Endothelial cell of umbilical vein (primary cell): Measurements from ENCODE around the gene RLN3. TPM values are rescaled to one million over a fixed set of nuclear protein-coding genes. Genes with fewer than 3 reads are reported as not detected.

Experiments used
- BruUV-seq: library from RNA; stranded (reverse); fragments of 400-500 nt; replicated peaks from 2 replicates; lab custom pipeline; 2021; lab: Mats Ljungman, UMichigan
- CTCF ChIA-PET: fragments of 300-600, 350-600 bp; sonication (Branson Sonifier 250); formaldehyde crosslinking; loops from one replicate; lab custom pipeline; 2021; ENCODE audit warnings: antibody characterized with exemption, inconsistent platforms; lab: Charles Lee
- POLR2A ChIA-PET: fragments of 300-600, 350-600 bp; sonication (Branson Sonifier 250); formaldehyde crosslinking; loops from one replicate; lab custom pipeline; 2021; ENCODE audit warnings: antibody characterized with exemption, inconsistent platforms; lab: Charles Lee
- DNase-seq: peaks from one replicate; pipeline ENCODE4 v3.0.0-alpha.2; 2011; ENCODE audit warnings: low read depth, low spot score
- FAIRE-seq: peaks from 2 replicates; lab custom pipeline; 2011; peaks lifted over from hg19 to GRCh38; lab: Jason Lieb, UNC
- H2AFZ ChIP-seq: 2 replicates; pipeline ENCODE4 v1.6.0; 2012; ENCODE audit warnings: low read depth, low read length, control low read depth, inconsistent platforms
- H3K27ac ChIP-seq: 2 replicates; pipeline ENCODE4 v1.5.1; 2011; ENCODE audit warnings: low read depth, mild to moderate bottlenecking, control low read depth, low read length, moderate library complexity; ENCODE audit not compliant: insufficient read depth
- H3K27me3 ChIP-seq, 2 experiments: 2 replicates each; pipeline versions ENCODE4 v1.6.0 to v1.6.1; 2011; ENCODE audit warnings: low read length in 2 of 2, mixed read lengths in 1 of 2; ENCODE audit not compliant: control insufficient read depth in 2 of 2, insufficient read depth in 2 of 2
- H3K36me3 ChIP-seq, 2 experiments: 2 replicates in 1 of 2; 3 replicates in 1 of 2; pipeline ENCODE4 v1.5.1; 2011; ENCODE audit warnings: low read length in 2 of 2, mild to moderate bottlenecking in 1 of 2, moderate library complexity in 1 of 2; ENCODE audit not compliant: control insufficient read depth in 2 of 2, insufficient read depth in 2 of 2; ENCODE audit errors: extremely low read depth in 1 of 2
- H3K4me1 ChIP-seq: 3 replicates; pipeline ENCODE4 v1.5.1; 2011; ENCODE audit warnings: mild to moderate bottlenecking, low read length; ENCODE audit not compliant: control insufficient read depth, insufficient read depth; ENCODE audit errors: extremely low read depth
- H3K4me2 ChIP-seq: 2 replicates; pipeline ENCODE4 v1.6.1; 2011; ENCODE audit warnings: low read length, control low read depth, mixed read lengths; ENCODE audit not compliant: insufficient read depth
- H3K4me3 ChIP-seq, 3 experiments: fragments of 200-600 bp in 1 of 3; sonication (generic), shearing (Covaris generic) in 1 of 3; replicated peaks in 1 of 3; 2 replicates each; pipeline ENCODE4 v1.5.1; 2011 to 2016; ENCODE audit warnings: control low read depth in 3 of 3, low read length in 3 of 3, mild to moderate bottlenecking in 2 of 3, inconsistent platforms in 1 of 3, low read depth in 1 of 3, moderate library complexity in 1 of 3; ENCODE audit not compliant: insufficient read depth in 1 of 3
- H3K79me2 ChIP-seq: 2 replicates; pipeline ENCODE4 v1.6.0; 2012; ENCODE audit warnings: low read length, inconsistent platforms; ENCODE audit not compliant: control insufficient read depth, insufficient read depth
- H3K9ac ChIP-seq: replicated peaks from 2 replicates; pipeline ENCODE3; 2011; ENCODE audit warnings: low read length, control low read depth; ENCODE audit not compliant: insufficient read depth; ENCODE audit errors: extremely low read depth
- H3K9me1 ChIP-seq: replicated peaks from 3 replicates; pipeline ENCODE4 v1.6.0; 2011; ENCODE audit warnings: mild to moderate bottlenecking, low read length; ENCODE audit not compliant: control insufficient read depth, insufficient read depth; ENCODE audit errors: extremely low read depth
- H3K9me3 ChIP-seq: replicated peaks from 2 replicates; pipeline ENCODE4 v1.5.1; 2012; ENCODE audit warnings: low read length, inconsistent platforms; ENCODE audit not compliant: control insufficient read depth, insufficient read depth
- H4K20me1 ChIP-seq: replicated peaks from 2 replicates; pipeline ENCODE3; 2011; ENCODE audit warnings: mild to moderate bottlenecking, low read length; ENCODE audit not compliant: control insufficient read depth, insufficient read depth; ENCODE audit errors: extremely low read depth
- CTCF ChIP-seq, 2 donors: IDR thresholded peaks; 1 replicate in 1 of 2; 2 replicates in 1 of 2; pipeline ENCODE4 v1.5.1; 2011; ENCODE audit warnings: low read length in 2 of 2, mild to moderate bottlenecking in 2 of 2, moderate library complexity in 2 of 2, control low read depth in 1 of 2, inconsistent platforms in 1 of 2, low read depth in 1 of 2; ENCODE audit not compliant: insufficient read depth in 1 of 2; ENCODE audit errors: extremely low read depth in 1 of 2
- FOS ChIP-seq: IDR thresholded peaks from 2 replicates; pipeline ENCODE4 v1.6.1; 2011; ENCODE audit warnings: mild to moderate bottlenecking, low read length, moderate library complexity, borderline replicate concordance; ENCODE audit not compliant: insufficient read depth
- GATA2 ChIP-seq: IDR thresholded peaks from 2 replicates; pipeline ENCODE4 v1.7.0; 2011; ENCODE audit warnings: low read depth, mild to moderate bottlenecking, moderate library complexity, mixed read lengths, low read length; ENCODE audit not compliant: insufficient read length, insufficient read depth
- JUN ChIP-seq: IDR thresholded peaks from 2 replicates; pipeline ENCODE4 v1.6.1; 2011; ENCODE audit warnings: borderline replicate concordance, low read depth; ENCODE audit not compliant: insufficient read length, insufficient read depth
- MAX ChIP-seq: IDR thresholded peaks from 2 replicates; pipeline ENCODE4 v1.6.1; 2011; ENCODE audit not compliant: insufficient read depth, insufficient read length
- POLR2A ChIP-seq: IDR thresholded peaks from 2 replicates; pipeline ENCODE4 v1.6.1; 2012; ENCODE audit warnings: low read depth, mild to moderate bottlenecking, control low read depth, low read length
- POLR2AphosphoS5 ChIP-seq: IDR thresholded peaks from 2 replicates; pipeline ENCODE4 v1.6.1; 2012; ENCODE audit warnings: low read depth, mild to moderate bottlenecking, control low read depth, low read length, moderate library complexity; ENCODE audit not compliant: insufficient read depth
- dilution Hi-C: fragments of 300-500 bp; cut with MboI; formaldehyde crosslinking; loops from one replicate; pipeline ENCODE4 v1.15.0; 2019; ENCODE audit warnings: low sequenced_read_pairs; ENCODE audit not compliant: extremely low pct_ligation_motif_present
- intact Hi-C: fragments of 100-400 bp; cut with micrococcal nuclease; formaldehyde crosslinking; loops from one replicate; pipeline ENCODE4 v1.10.0; 2022
- polyA plus RNA-seq, 4 experiments: library from polyadenylated mRNA; depleted of rRNA in 3 of 4; stranded (reverse) in 3 of 4; unstranded in 1 of 4; fragments of >200 nt; gene quantifications; 2 replicates each; pipeline versions ENCODE4 v1.2.1 to v1.2.3, GENCODE V29; 2011 to 2012; ENCODE audit warnings: missing spikeins in 1 of 4
- total RNA-seq: library from RNA; stranded (reverse); gene quantifications from 2 replicates; pipeline ENCODE4 v1.2.3, GENCODE V29; 2021

The RLN3 gene
- total and polyA plus RNA-seq, 2 donors (not counting 3 experiments of a cell fraction or from before 2014, with no cell fraction given) = not detected

GRCh38 chr19:14035706-14036105, 7.8 kb downstream of the RLN3 start:
- intact Hi-C loops = no loop called here
- Histone ChIP-seq H4K20me1 (no peaks in the 10 kb centered on the region), H3K27me3 (peaks cover 0 to 2% of the 10 kb centered on the region in 2 experiments), H3K27ac (no peak overlapping the region), H3K9ac (no peak overlapping the region), H3K4me1 (peaks cover 6% of the 10 kb centered on the region), H2AFZ (no peak overlapping the region), H3K9me3 (no peaks in the 10 kb centered on the region), H3K4me2 (no peak overlapping the region), H3K4me3 (no peak overlapping the region), H3K79me2 (no peaks in the 10 kb centered on the region), H3K9me1 (no peaks in the 10 kb centered on the region), H3K36me3 (no peaks in the 10 kb centered on the region)
- dilution Hi-C loops = no loop called here
- BruUV-seq = no TSS peak
- ChIA-PET CTCF (interaction anchor here (1.1 to 2.9 kb wide), 4 partner anchors 13 to 36 kb away, joined by 3 to 10 read pairs (median 6); partner anchors contain the start of gene MISP3), POLR2A (no interaction called here)
- FAIRE-seq (no peak), DNase-seq (no peak)
- TF ChIP-seq GATA2 (no peak), POLR2AphosphoS5 (no peak), POLR2A (no peak), CTCF (IDR thresholded peaks at IDR 0.05; ENCODE audit: extremely low read depth in 1 of 2, insufficient read depth in 1 of 2, low read depth in 1 of 2, low read length in 2 of 2) (no peak), JUN (no peak), MAX (no peak), FOS (no peak)
